Measurements from ENCODE around the gene LATS1. TPM values are rescaled to one million over a fixed set of nuclear protein-coding genes. Genes with fewer than 3 reads are reported as not detected.

LATS1 gene
- total and polyA plus RNA-seq, 10 of the 15 experiments (the other 5 are each of a cell fraction or from before 2014, with no cell fraction given): 2.1 to 15.6 (median 11.0) TPM

GRCh38 chr6:149651056-149651455, 66.8 kb downstream of the LATS1 start:
- ChIA-PET POLR2A (interaction anchor here (0.5 kb wide), 1 partner anchor 154 kb away, joined by 6 read pairs; no protein-coding TSS in a partner anchor), RAD21 (ENCODE audit: unreplicated experiment) (interaction anchor here (0.6 to 0.8 kb wide), 3 partner anchors 85 to 356 kb away, joined by 3 to 4 read pairs (median 3); partner anchors contain the start of gene GINM1), CTCF (interaction anchor here (0.7 to 1.4 kb wide), 3 partner anchors 9 to 87 kb away, joined by 3 to 6 read pairs (median 3); no protein-coding TSS in a partner anchor), SMC1A (ENCODE audit: uncharacterized antibody, unreplicated experiment) (interaction anchor here (1.4 kb wide), 1 partner anchor 9 kb away, joined by 6 read pairs; no protein-coding TSS in a partner anchor)
- no peak overlapping the region for H3K4me2 ChIP-seq (ENCODE audit: control insufficient read depth, insufficient read depth)
- ATAC-seq (no peak), DNase-seq (ENCODE audit: low read depth, low spot score) (no peak), FAIRE-seq (no peak)
- no peaks in the 10 kb centered on the region for H4K20me1 ChIP-seq (ENCODE audit: control insufficient read depth, insufficient read depth)
- in situ Hi-C loops (cut with MboI): no loop called here
- BruUV-seq (replicated peaks): no TSS peak
- H3K9ac ChIP-seq (ENCODE audit: control insufficient read depth, insufficient read depth, low read length): no peak overlapping the region
- H3K9me3 ChIP-seq (replicated peaks; ENCODE audit: control insufficient read depth, insufficient read depth, low read length): no peaks in the 10 kb centered on the region
- peaks cover 22% of the 10 kb centered on the region for H3K79me2 ChIP-seq (ENCODE audit: control insufficient read depth, insufficient read depth, low read length)
- TF ChIP-seq FOXM1 (IDR thresholded peaks at IDR 0.05; ENCODE audit: low read depth, low read length): no peak
- TF ChIP-seq SMARCA5 (IDR thresholded peaks at IDR 0.05): no peak
- TF ChIP-seq JUNB (IDR thresholded peaks at IDR 0.05): 0 out of 2 replicates have a peak, but pooled peaks have one; percentile 21
- no peak for TF ChIP-seq BMI1 (IDR thresholded peaks at IDR 0.05; ENCODE audit: borderline replicate concordance)
- TF ChIP-seq, protein P1, sequence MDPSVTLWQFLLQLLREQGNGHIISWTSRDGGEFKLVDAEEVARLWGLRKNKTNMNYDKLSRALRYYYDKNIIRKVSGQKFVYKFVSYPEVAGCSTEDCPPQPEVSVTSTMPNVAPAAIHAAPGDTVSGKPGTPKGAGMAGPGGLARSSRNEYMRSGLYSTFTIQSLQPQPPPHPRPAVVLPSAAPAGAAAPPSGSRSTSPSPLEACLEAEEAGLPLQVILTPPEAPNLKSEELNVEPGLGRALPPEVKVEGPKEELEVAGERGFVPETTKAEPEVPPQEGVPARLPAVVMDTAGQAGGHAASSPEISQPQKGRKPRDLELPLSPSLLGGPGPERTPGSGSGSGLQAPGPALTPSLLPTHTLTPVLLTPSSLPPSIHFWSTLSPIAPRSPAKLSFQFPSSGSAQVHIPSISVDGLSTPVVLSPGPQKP (IDR thresholded peaks at IDR 0.05; ENCODE audit: low read depth, low read length): no peak
- peak; percentile 66 for TF ChIP-seq RUNX3 (IDR thresholded peaks at IDR 0.05; ENCODE audit: low read length)
- TF ChIP-seq NR2C2 (IDR thresholded peaks at IDR 0.05; ENCODE audit: borderline replicate concordance, control insufficient read depth, insufficient read length, low read depth): no peak
- peak; percentile 15; the same call in 1 of the 2 replicates for TF ChIP-seq IRF4 (IDR thresholded peaks at IDR 0.05; ENCODE audit: low read depth, low read length)
- TF ChIP-seq TCF7 (IDR thresholded peaks at IDR 0.05; ENCODE audit: borderline replicate concordance): peak; percentile 63; the same call in 1 of the 2 replicates
- no peak for TF ChIP-seq POLR2AphosphoS5 (IDR thresholded peaks at IDR 0.05; ENCODE audit: low read length)
- TF ChIP-seq FOXK2 (IDR thresholded peaks at IDR 0.05): no peak
- TF ChIP-seq, protein P2, sequence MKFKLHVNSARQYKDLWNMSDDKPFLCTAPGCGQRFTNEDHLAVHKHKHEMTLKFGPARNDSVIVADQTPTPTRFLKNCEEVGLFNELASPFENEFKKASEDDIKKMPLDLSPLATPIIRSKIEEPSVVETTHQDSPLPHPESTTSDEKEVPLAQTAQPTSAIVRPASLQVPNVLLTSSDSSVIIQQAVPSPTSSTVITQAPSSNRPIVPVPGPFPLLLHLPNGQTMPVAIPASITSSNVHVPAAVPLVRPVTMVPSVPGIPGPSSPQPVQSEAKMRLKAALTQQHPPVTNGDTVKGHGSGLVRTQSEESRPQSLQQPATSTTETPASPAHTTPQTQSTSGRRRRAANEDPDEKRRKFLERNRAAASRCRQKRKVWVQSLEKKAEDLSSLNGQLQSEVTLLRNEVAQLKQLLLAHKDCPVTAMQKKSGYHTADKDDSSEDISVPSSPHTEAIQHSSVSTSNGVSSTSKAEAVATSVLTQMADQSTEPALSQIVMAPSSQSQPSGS (IDR thresholded peaks at IDR 0.05; ENCODE audit: low read length): peak; percentile 23; the same call in 1 of the 2 replicates
- TF ChIP-seq, protein P3, sequence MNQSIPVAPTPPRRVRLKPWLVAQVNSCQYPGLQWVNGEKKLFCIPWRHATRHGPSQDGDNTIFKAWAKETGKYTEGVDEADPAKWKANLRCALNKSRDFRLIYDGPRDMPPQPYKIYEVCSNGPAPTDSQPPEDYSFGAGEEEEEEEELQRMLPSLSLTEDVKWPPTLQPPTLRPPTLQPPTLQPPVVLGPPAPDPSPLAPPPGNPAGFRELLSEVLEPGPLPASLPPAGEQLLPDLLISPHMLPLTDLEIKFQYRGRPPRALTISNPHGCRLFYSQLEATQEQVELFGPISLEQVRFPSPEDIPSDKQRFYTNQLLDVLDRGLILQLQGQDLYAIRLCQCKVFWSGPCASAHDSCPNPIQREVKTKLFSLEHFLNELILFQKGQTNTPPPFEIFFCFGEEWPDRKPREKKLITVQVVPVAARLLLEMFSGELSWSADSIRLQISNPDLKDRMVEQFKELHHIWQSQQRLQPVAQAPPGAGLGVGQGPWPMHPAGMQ (IDR thresholded peaks at IDR 0.05; ENCODE audit: borderline replicate concordance): no peak
- no peaks in the 10 kb centered on the region for H3K36me3 ChIP-seq (ENCODE audit: control insufficient read depth in 2 of 2, insufficient read depth in 2 of 2, low read length in 1 of 2)
- intact Hi-C loops (cut with micrococcal nuclease; ENCODE audit: unreplicated experiment): no loop called here
- no peak overlapping the region for H3K27ac ChIP-seq (ENCODE audit: control insufficient read depth, insufficient read depth)
- H3K27me3 ChIP-seq (replicated peaks in 1 of 2; ENCODE audit: control insufficient read depth in 2 of 2, insufficient read depth in 2 of 2, low read length in 1 of 2): no peaks in the 10 kb centered on the region
- H3K4me1 ChIP-seq (ENCODE audit: control insufficient read depth, insufficient read depth, low read length): no peaks in the 10 kb centered on the region
- no peak overlapping the region for H3K4me3 ChIP-seq
- no peak overlapping the region for H2AFZ ChIP-seq (ENCODE audit: control insufficient read depth, low read depth, low read length)

Data from GM12878 (cell line).